COLO668 (cell line): Measurements from ENCODE around the gene LBH.

Experiments
- DNase-seq: peaks from one replicate; lab custom pipeline; 2025; ENCODE audit not compliant: unreplicated experiment; lab: John Stamatoyannopoulos, UW

LBH gene

GRCh38 chr2:30234180-30234971 is 3.0 kb downstream of the LBH start:
- no peak for DNase-seq

- DNase-seq: no peak
These were observed 3.8 kb downstream of the LBH start for GRCh38 chr2:30235008-30235655.

DNA sequence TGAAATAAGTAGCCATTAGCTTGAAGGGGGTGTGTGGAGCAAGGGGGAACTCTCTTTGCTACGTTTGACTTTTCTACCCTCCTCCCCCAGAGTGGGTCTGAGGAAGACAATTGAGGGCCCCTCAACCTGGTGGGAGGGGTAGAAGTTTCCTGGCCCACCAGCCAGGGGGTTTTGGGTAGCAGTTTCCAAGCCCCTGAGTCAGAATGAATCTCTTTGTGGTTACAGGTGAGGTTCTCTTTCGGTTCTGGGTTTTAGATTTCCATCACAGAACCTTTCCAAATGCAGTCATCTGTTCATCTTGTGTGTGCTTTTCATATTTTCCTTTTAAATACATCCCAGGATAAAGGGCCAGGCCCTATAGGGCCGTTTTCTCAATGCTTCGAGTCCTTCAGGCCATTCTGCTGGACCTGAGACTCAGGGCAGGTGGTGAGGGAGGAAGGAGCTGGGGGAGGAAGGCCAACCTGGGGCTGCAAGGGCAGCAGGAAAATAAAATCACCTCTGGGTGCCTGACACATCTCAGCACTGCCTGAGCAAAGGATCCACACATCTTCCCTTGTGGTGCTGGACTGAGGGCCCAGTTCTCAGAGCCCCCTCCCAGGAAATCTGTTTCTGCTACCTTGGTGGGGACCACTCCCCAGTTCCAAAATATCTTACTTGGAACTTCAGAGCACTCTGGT is 4.7 kb downstream of the LBH start:
- no peak for DNase-seq

DNA sequence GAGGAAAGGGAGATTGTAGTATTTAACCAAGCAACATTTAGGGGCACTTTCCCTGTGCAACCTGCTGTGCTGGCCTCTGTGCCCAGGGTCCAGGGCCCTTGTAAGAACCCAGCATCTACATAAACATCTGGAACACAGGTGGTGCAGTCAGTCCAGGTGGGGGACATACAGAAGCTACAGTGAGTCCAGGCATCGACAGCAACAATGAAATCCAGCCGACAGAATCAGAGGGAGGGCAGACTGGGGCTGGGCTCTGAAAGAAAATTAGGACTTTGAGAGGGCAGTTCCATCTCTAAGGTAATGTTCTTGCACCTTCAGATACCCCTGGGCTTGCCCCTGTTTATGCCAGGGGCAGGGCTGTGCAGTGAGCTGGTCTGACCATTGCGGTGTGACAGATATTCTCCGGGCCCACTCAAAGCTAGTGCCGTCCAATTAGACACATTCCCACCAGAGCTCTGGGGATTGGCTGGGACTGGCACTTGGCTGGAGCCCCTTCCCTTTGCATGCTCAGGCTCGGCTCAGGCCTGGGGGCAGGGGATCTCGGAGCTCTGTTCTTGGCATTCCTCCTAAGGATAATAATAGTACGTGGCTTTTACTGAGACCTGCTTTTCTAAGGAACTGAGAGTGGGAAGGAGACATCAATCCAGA is 5.4 kb downstream of the LBH start:
- DNase-seq: no peak

- DNase-seq: no peak
These were observed 6.1 kb downstream of the LBH start for GRCh38 chr2:30237239-30237965.

DNA sequence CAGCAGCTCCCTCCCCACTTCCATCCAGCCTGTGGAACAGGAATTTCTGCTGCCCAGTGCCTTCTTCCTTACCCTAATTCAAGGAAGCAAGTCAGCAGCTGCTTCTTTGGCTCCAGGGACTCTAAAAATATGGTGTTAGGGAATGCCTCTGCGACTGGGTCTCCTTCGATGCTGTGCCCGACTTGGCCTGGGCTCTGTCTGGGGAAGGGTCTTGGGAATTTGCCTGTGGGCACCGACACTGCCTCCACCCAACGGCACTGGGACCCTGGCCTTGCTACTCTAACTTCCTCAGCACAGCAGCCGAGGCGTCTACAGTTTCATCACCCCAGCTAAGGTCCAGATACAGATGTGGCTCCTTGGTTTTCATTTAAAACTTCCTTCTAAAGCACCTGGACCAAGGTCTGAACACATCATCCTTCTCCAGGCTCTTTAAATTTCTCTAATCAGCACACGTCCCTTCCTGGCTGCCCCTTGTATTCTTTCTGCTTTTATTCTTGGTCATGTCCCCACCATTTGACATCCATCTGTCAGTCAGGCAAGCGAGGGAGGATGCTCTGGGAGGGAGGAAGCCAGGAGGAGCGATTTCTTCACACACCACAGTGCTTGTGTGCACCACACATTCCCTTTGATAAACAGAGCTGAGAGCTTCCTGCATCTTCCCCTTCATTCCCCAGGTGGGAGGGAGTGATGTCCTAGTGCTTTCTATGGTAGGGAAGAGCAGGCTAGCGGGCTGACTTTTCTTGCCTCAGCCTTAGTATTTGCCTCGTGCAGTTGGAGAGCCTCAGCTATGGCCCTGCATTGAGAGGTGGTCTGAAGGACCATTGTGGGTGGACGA is 6.8 kb downstream of the LBH start:
- DNase-seq: no peak

DNA sequence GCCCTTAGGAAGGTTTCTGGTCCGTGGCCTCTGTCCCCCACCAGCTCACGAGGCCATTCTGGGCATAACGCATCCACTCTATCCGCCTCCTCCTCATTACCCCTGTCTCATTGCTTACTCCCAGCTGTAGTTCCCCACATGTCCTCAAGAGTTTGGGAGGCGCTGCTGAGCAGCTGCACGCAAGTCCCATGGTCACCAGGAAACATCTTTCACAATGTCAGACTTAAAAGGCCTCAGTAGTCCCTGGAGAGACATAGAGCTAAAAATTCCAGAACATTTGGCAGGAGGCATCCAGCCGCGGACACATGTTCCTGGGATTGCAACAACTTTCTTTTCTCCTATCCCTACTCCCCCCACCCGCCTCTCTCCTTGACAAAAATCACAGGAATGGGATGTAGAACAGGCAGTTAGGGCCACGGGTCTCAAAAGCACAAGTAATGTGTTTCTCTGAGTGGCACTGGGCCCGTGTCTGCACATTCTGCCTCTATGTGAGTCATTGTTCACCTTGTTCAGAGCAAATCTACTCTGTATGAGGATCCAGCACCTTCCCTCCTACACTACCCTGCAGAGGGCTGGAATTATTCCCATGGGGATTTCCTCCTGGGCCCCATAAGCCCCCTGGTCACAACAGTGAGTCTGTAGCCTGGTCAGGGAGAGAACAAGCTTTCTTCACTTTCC is 8.1 kb downstream of the LBH start:
- DNase-seq: peak; percentile 42

- DNase-seq: no peak
These were observed 8.8 kb downstream of the LBH start for GRCh38 chr2:30239986-30240752.

DNA sequence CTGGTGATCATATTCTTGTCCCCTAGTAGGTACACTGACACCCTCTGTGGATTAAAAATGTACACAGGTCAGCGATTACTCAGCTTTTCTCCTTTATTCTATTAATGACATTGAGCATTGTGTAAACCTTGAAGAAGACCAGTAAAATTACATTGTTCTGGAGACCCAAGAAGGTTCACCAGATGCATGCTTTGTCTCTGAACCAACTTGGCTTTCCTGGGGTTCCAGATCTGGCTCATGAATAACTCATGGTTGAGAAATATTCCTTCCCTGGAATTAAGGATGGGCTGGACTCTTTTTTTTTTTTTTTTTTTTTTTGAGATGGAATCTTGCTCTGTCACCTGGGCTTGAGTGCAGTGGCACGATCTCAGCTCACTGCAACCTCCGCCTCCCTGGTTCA is 11.9 kb downstream of the LBH start:
- DNase-seq: no peak

- DNase-seq: no peak
These were observed 14.0 kb downstream of the LBH start for GRCh38 chr2:30245364-30245763.

GRCh38 chr2:30248791-30249190 is 17.5 kb downstream of the LBH start:
- no peak for DNase-seq

DNA sequence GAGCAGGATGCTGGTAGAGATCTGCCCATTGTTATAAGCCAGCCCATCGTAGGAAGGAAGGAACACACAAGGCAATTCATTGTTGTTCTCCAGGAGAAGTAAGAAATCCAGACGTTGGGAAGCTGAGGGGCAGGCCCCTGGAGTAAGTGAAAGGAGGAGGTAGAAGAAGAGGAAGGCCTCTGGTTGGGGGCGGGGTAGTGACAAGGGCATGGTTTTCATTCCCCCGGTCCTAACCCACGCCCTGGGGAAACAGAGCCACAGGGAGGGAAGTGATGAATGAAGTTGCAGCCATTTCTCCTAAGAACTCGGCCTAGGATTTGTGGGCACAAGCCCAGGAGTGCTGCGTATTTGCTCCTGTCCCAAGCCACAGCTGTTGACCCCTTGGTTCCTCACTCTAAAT is 18.0 kb downstream of the LBH start:
- no peak for DNase-seq

DNA sequence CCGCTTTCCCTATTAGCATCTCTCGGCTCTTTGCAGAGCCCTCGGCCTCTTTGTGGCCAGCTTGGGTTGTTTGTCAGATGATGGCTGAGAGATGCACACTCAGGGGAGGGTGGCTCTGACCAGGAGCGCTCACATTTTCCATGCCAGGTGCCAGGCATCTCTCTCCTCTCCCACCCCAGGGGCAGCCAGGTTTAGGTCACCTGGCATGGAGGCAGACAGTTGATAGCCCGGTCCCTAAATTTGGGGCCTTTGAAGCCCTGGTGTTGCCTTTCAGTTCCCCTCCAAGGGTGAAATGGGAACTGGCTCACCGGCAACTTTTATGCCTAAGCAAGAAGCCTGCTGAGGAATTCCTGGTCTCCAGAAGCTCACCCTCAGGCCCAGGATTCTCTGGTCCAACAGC is 19.1 kb downstream of the LBH start:
- no peak for DNase-seq

- no peak for DNase-seq
These were observed 21.7 kb downstream of the LBH start for GRCh38 chr2:30252723-30253701.

DNA sequence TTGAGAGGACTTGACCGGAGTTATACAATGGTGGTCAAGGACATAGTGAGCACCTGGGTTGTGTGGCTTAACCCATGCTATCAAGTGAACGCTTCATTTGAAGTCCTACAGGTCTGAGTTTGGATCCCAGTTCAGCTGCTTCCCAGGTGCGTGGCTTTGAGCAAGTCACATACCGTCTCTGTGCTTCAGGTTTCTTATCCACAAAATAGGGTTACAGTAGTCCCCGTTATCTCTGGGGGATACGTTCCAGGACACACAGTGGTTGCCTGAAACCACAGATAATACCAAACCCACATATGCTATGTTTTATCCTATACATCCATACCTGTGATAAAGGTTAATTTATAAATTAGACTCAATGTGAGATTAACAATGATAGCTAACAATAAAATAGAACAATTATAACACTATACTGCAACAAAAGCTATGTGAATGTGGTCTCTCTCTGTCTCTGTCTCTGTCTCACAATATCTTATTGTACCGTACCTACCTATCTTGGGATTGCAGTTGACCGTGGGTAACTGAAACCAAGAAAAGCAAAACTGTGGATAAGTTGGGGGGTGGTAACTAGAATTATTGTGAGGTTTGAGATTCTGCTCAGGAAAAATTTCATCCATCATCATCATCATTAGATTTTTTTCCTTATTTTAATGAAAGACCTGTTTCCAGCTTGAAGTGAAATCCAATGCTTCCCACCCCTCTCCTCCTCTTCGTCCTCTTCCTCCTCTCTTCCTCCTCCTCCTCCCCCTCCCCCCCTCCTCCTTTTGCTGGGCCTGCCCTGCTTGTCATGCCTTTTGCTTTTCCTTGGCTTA is 22.7 kb downstream of the LBH start:
- DNase-seq: no peak

GRCh38 chr2:30254685-30255001 is 23.3 kb downstream of the LBH start:
- no peak for DNase-seq

DNA sequence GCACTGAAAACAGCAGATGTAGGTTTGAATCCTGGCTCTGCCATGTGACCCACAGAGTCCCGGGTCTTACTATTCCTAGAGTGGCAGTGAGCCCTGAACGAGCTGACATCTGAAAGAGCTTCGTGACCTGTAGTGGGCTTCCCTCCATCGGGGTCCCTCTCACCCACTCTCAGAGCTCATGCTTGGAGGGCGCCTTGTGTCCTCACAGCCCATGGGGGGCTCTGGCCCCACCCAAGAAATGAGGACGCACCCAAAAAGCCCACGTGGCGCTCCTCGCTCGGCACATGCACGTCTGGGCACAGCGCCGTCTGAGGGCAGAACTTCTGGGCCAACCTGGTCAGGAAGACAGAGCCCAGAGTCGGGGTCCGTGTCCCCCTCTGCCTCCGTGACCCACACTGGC is 23.7 kb downstream of the LBH start:
- no peak for DNase-seq
